Measurements from ENCODE around the gene PDPR. TPM values are rescaled to one million over a fixed set of nuclear protein-coding genes. Genes with fewer than 3 reads are reported as not detected.
"Not testable (repeated sequence)": the region's sequence is repeated elsewhere in the genome, so short reads cannot be mapped to it uniquely, and the experiment has no call there.

Gene PDPR
- total RNA-seq, 1 donor from 2014 or later = 17.3 TPM

- H3K9me3 ChIP-seq; H3K27me3 ChIP-seq; H3K4me1 ChIP-seq; H3K36me3 ChIP-seq; intact Hi-C loops (cut with DNase I); DNase-seq (ENCODE audit: low spot score in 2 of 2): not testable (repeated sequence)
- peak overlapping the region; percentile 39 to 62 for H3K4me3 ChIP-seq
- H3K27ac ChIP-seq = peak overlapping the region; percentile 40 to 80
Observed at GRCh38 chr16:70187858-70188607, 73.9 kb downstream of the PDPR start.

- intact Hi-C loops (cut with DNase I) = not testable (repeated sequence)
Observed at GRCh38 chr16:70188608-70188915, 74.4 kb downstream of the PDPR start.

GRCh38 chr16:70190574-70190973, 76.4 kb downstream of the PDPR start:
- H3K9me3 ChIP-seq; H3K4me1 ChIP-seq; H3K4me3 ChIP-seq; H3K36me3 ChIP-seq; H3K27me3 ChIP-seq; H3K27ac ChIP-seq; intact Hi-C loops (cut with DNase I); DNase-seq (ENCODE audit: low spot score in 2 of 2): not testable (repeated sequence)

More at GRCh38 chr16:70188608-70188915, 74.4 kb downstream of the PDPR start:
- H3K36me3 ChIP-seq; DNase-seq (ENCODE audit: low spot score in 2 of 2); H3K4me1 ChIP-seq; H3K27me3 ChIP-seq; H3K9me3 ChIP-seq: not testable (repeated sequence)
- Histone ChIP-seq H3K4me3 (peak overlapping the region; percentile 39 to 62), H3K27ac (peak overlapping the region; percentile 40 to 80)

GRCh38 chr16:70196683-70197300, 82.7 kb downstream of the PDPR start:
- H3K27me3 ChIP-seq; H3K9me3 ChIP-seq; H3K4me1 ChIP-seq; H3K27ac ChIP-seq; H3K4me3 ChIP-seq; DNase-seq (ENCODE audit: low spot score in 2 of 2); intact Hi-C loops (cut with DNase I); H3K36me3 ChIP-seq: not testable (repeated sequence)

GRCh38 chr16:70197611-70198010, 83.5 kb downstream of the PDPR start:
- DNase-seq (ENCODE audit: low spot score in 2 of 2); H3K27ac ChIP-seq; H3K36me3 ChIP-seq; H3K4me1 ChIP-seq; H3K4me3 ChIP-seq; H3K9me3 ChIP-seq; intact Hi-C loops (cut with DNase I); H3K27me3 ChIP-seq: not testable (repeated sequence)

GRCh38 chr16:70198230-70198629, 84.1 kb downstream of the PDPR start:
- H3K4me1 ChIP-seq; H3K36me3 ChIP-seq; DNase-seq (ENCODE audit: low spot score in 2 of 2); H3K27ac ChIP-seq; intact Hi-C loops (cut with DNase I); H3K4me3 ChIP-seq; H3K9me3 ChIP-seq; H3K27me3 ChIP-seq: not testable (repeated sequence)

- H3K27me3 ChIP-seq; H3K4me3 ChIP-seq; intact Hi-C loops (cut with DNase I); H3K9me3 ChIP-seq; DNase-seq (ENCODE audit: low spot score in 2 of 2); H3K36me3 ChIP-seq; H3K27ac ChIP-seq; H3K4me1 ChIP-seq: not testable (repeated sequence)
Observed at GRCh38 chr16:70198666-70199065, 84.5 kb downstream of the PDPR start.

- intact Hi-C loops (cut with DNase I); H3K36me3 ChIP-seq; H3K4me3 ChIP-seq; H3K27ac ChIP-seq; H3K9me3 ChIP-seq; DNase-seq (ENCODE audit: low spot score in 2 of 2); H3K27me3 ChIP-seq; H3K4me1 ChIP-seq: not testable (repeated sequence)
Observed at GRCh38 chr16:70199170-70199569, 85.0 kb downstream of the PDPR start.

- H3K36me3 ChIP-seq; H3K4me3 ChIP-seq; H3K9me3 ChIP-seq; H3K4me1 ChIP-seq; H3K27ac ChIP-seq; H3K27me3 ChIP-seq; DNase-seq (ENCODE audit: low spot score in 2 of 2); intact Hi-C loops (cut with DNase I): not testable (repeated sequence)
Observed at GRCh38 chr16:70200063-70200462, 85.9 kb downstream of the PDPR start.

- H3K9me3 ChIP-seq; DNase-seq (ENCODE audit: low spot score in 2 of 2); intact Hi-C loops (cut with DNase I); H3K27ac ChIP-seq; H3K4me3 ChIP-seq; H3K36me3 ChIP-seq; H3K4me1 ChIP-seq; H3K27me3 ChIP-seq: not testable (repeated sequence)
Observed at GRCh38 chr16:70203508-70203907, 89.4 kb downstream of the PDPR start.

- H3K27me3 ChIP-seq; H3K27ac ChIP-seq; DNase-seq (ENCODE audit: low spot score in 2 of 2); H3K36me3 ChIP-seq; H3K4me1 ChIP-seq; H3K4me3 ChIP-seq; H3K9me3 ChIP-seq; intact Hi-C loops (cut with DNase I): not testable (repeated sequence)
Observed at GRCh38 chr16:70204010-70204409, 89.9 kb downstream of the PDPR start.

- H3K4me1 ChIP-seq; H3K9me3 ChIP-seq; H3K36me3 ChIP-seq; DNase-seq (ENCODE audit: low spot score in 2 of 2); intact Hi-C loops (cut with DNase I); H3K4me3 ChIP-seq; H3K27ac ChIP-seq; H3K27me3 ChIP-seq: not testable (repeated sequence)
Observed at GRCh38 chr16:70204668-70205405, 90.7 kb downstream of the PDPR start.

GRCh38 chr16:70206382-70206781, 92.2 kb downstream of the PDPR start:
- H3K4me3 ChIP-seq; H3K27me3 ChIP-seq; DNase-seq (ENCODE audit: low spot score in 2 of 2); H3K4me1 ChIP-seq; intact Hi-C loops (cut with DNase I); H3K27ac ChIP-seq; H3K9me3 ChIP-seq; H3K36me3 ChIP-seq: not testable (repeated sequence)

Measured in ascending aorta (tissue), 2 donors.